Thyroid gland (tissue), 4 donors: ENCODE data around the gene B4GALT3. TPM values are rescaled to one million over a fixed set of nuclear protein-coding genes. Genes with fewer than 3 reads are reported as not detected.

Source experiments
- DNase-seq, 2 donors: peaks; one replicate each; pipeline ENCODE4 v3.0.0-alpha.2; 2019
- H3K27ac ChIP-seq, 3 donors: fragments of 200-600 bp; sonication (generic); 1 replicate in 2 of 3; 2 replicates in 1 of 3; pipeline ENCODE4 v1.5.1; 2016 to 2019; ENCODE audit warnings: mild to moderate bottlenecking in 1 of 3, moderate library complexity in 1 of 3
- H3K27me3 ChIP-seq: fragments of 200-600 bp; sonication (generic); one replicate; pipeline ENCODE4 v1.5.1; 2019
- H3K36me3 ChIP-seq, 2 donors: fragments of 200-600 bp; sonication (generic); one replicate each; pipeline ENCODE4 v1.5.1; 2016 to 2019
- H3K4me1 ChIP-seq, 2 donors: fragments of 200-600 bp; sonication (generic); one replicate each; pipeline ENCODE4 v1.5.1; 2017 to 2019
- H3K4me3 ChIP-seq, 3 donors: fragments of 200-600 bp; sonication (generic); replicated peaks in 1 of 3; 1 replicate in 2 of 3; 2 replicates in 1 of 3; pipeline ENCODE4 v1.5.1; 2016; ENCODE audit warnings: mild to moderate bottlenecking in 1 of 3
- H3K9me3 ChIP-seq: fragments of 200-600 bp; sonication (generic); one replicate; pipeline ENCODE4 v1.5.1; 2017
- CTCF ChIP-seq, 6 experiments: fragments of 200-600 bp in 3 of 6; fragments of 450-650 bp in 3 of 6; sonication (generic) in 3 of 6; IDR thresholded peaks; one replicate each; pipeline ENCODE4 v1.5.1; 2016 to 2019; ENCODE audit warnings: antibody characterized with exemption in 6 of 6, mild to moderate bottlenecking in 2 of 6, inconsistent platforms in 1 of 6, moderate library complexity in 1 of 6
- POLR2A ChIP-seq, 2 donors: fragments of 450-650 bp; IDR thresholded peaks; one replicate each; pipeline ENCODE4 v1.6.1; 2017; ENCODE audit warnings: antibody characterized with exemption in 2 of 2, mild to moderate bottlenecking in 2 of 2, moderate library complexity in 1 of 2
- WGBS, 2 donors: methylation state at CpG; one replicate each; pipeline ENCODE4 v1.1.5; 2017; 5-methylcytosine and 5-hydroxymethylcytosine counted together
- intact Hi-C: fragments of 100-400 bp; cut with DNase I; formaldehyde crosslinking; loops from one replicate; pipeline ENCODE4 v1.15.1; 2023
- total RNA-seq, 4 donors: library from RNA; depleted of rRNA; stranded (reverse); fragments of >200 nt; gene quantifications; one replicate each; pipeline ENCODE4 v1.2.3, GENCODE V29; 2016

Gene B4GALT3
- total RNA-seq, 4 donors from 2014 or later = 24.1 to 34.0 (median 29.2) TPM

- Histone ChIP-seq H3K36me3 (peaks cover 33 to 44% of the 10 kb centered on the region in 2 donors), H3K9me3 (no peaks in the 10 kb centered on the region), H3K27me3 (no peaks in the 10 kb centered on the region), H3K4me3 (no peak overlapping the region), H3K27ac (no peak overlapping the region), H3K4me1 (peaks cover 10 to 23% of the 10 kb centered on the region in 2 donors)
- TF ChIP-seq CTCF (IDR thresholded peaks at IDR 0.05) = no peak
- TF ChIP-seq POLR2A (IDR thresholded peaks at IDR 0.05) = no peak
- 61 to 79% methylated on average over 5 of the region's 5 CpGs for WGBS, 2 donors
- intact Hi-C loops = loop anchor here (10.0 kb wide), 1 partner anchor 54 kb away; the partner anchor contains the start of genes APOA2 and TOMM40L
- no peak for DNase-seq
Observed at GRCh38 chr1:161171191-161171590, 6.1 kb downstream of the B4GALT3 start.

GRCh38 chr1:161168906-161169305, 8.4 kb downstream of the B4GALT3 start:
- intact Hi-C loops = no loop called here
- Histone ChIP-seq H3K4me3 (no peak overlapping the region), H3K9me3 (no peaks in the 10 kb centered on the region), H3K36me3 (peaks cover 28 to 33% of the 10 kb centered on the region in 2 donors), H3K27ac (no peak overlapping the region), H3K27me3 (no peaks in the 10 kb centered on the region), H3K4me1 (peaks cover 13 to 25% of the 10 kb centered on the region in 2 donors)
- no peak for TF ChIP-seq POLR2A (IDR thresholded peaks at IDR 0.05)
- TF ChIP-seq CTCF (IDR thresholded peaks at IDR 0.05) = no peak
- 92% methylated on average over 5 to 8 of the region's 9 CpGs for WGBS, 2 donors
- DNase-seq = no peak

GRCh38 chr1:161166669-161167548, 10.4 kb downstream of the B4GALT3 start:
- no peaks in the 10 kb centered on the region for H3K27me3 ChIP-seq
- H3K4me1 ChIP-seq = peaks cover 13 to 17% of the 10 kb centered on the region in 2 donors
- 8 to 13% methylated on average over 16 to 33 of the region's 33 CpGs for WGBS, 2 donors
- no peaks in the 10 kb centered on the region for H3K9me3 ChIP-seq
- DNase-seq = peak in 1 of 2 donors; percentile 28
- intact Hi-C loops = no loop called here
- peak overlapping the region in 2 of 3 donors; percentile 53 to 85 for H3K27ac ChIP-seq
- peaks cover 12 to 18% of the 10 kb centered on the region in 2 donors for H3K36me3 ChIP-seq
- TF ChIP-seq POLR2A (IDR thresholded peaks at IDR 0.05) = no peak
- no peak for TF ChIP-seq CTCF (IDR thresholded peaks at IDR 0.05)
- H3K4me3 ChIP-seq = peak overlapping the region; percentile 9 to 65 (median 51)

GRCh38 chr1:161165742-161166668, 11.3 kb downstream of the B4GALT3 start, which contains the start of gene PPOX:
TSS of gene PPOX (plus strand) at chr1:161166426. CDS start at chr1:161166848, 422 bp downstream.
- Histone ChIP-seq H3K27me3 (no peaks in the 10 kb centered on the region), H3K9me3 (no peaks in the 10 kb centered on the region), H3K36me3 (peaks cover 2 to 9% of the 10 kb centered on the region in 2 donors), H3K4me1 (peaks cover 13 to 21% of the 10 kb centered on the region in 2 donors), H3K27ac (peak within 1 kb of the TSS; percentile 85 to 87 (median 86)), H3K4me3 (peak within 1 kb of the TSS; percentile 9 to 65 (median 51))
- intact Hi-C loops = no loop called here
- peak; percentile 98 to 99 for DNase-seq
- 0 to 1% methylated on average over 27 to 54 of the region's 54 CpGs for WGBS, 2 donors
- peak in 1 of 2 donors; percentile 62 for TF ChIP-seq POLR2A (IDR thresholded peaks at IDR 0.05)
- peak in 5 of 6 experiments; percentile 11 to 50 (median 28) for TF ChIP-seq CTCF (IDR thresholded peaks at IDR 0.05)
